ENCODE results near the gene SDS.

GRCh38 chr12:113399490-113399889 lies 4.2 kb downstream of the SDS start:
- TF ChIP-seq YY1 (IDR thresholded peaks at IDR 0.05; ENCODE audit: low read depth): no peak
- no peak for TF ChIP-seq EP300 (IDR thresholded peaks at IDR 0.05; ENCODE audit: borderline replicate concordance)
- TF ChIP-seq MAX (IDR thresholded peaks at IDR 0.05): no peak
- TF ChIP-seq REST (IDR thresholded peaks at IDR 0.05; ENCODE audit: low read depth): no peak
- no peak for TF ChIP-seq TAF1 (IDR thresholded peaks at IDR 0.05; ENCODE audit: low read depth)
- no peak for TF ChIP-seq CREB1 (IDR thresholded peaks at IDR 0.05; ENCODE audit: low read depth)
- TF ChIP-seq CEBPB (IDR thresholded peaks at IDR 0.05): no peak
- no peak for TF ChIP-seq RAD21 (IDR thresholded peaks at IDR 0.05; ENCODE audit: low read depth)
- TF ChIP-seq USF1 (IDR thresholded peaks at IDR 0.05): no peak
